GM12878 (cell line): Measurements from ENCODE around the gene ATP2A3. TPM values are rescaled to one million over a fixed set of nuclear protein-coding genes. Genes with fewer than 3 reads are reported as not detected.

Experiments
- ATAC-seq: fragments of 200-7000 bp; cut with Tn5 transposase; 3 replicates; pipeline ENCODE4 v1.9.1; 2020; ENCODE audit warnings: mild to moderate bottlenecking, moderate library complexity
- Bru-seq: library from RNA; stranded (reverse); fragments of 400-500 nt; gene quantifications from one replicate; lab custom pipeline; 2021; lab: Mats Ljungman, UMichigan
- BruChase-seq, 2 experiments: library from RNA; stranded (reverse); fragments of 400-500 nt; gene quantifications; one replicate each; lab custom pipeline; 2021; lab: Mats Ljungman, UMichigan
- BruUV-seq: library from RNA; stranded (reverse); fragments of 400-500 nt; replicated peaks from 2 replicates; lab custom pipeline; 2021; lab: Mats Ljungman, UMichigan
- CTCF ChIA-PET: fragments of 300-600 bp; sonication (Branson Sonifier 250); formaldehyde crosslinking; extraction: SDS; loops from one replicate; lab custom pipeline; 2021; ENCODE audit warnings: inconsistent platforms; lab: Yijun Ruan, JAX
- POLR2A ChIA-PET: fragments of 350-600 bp; formaldehyde crosslinking; extraction: SDS; loops from one replicate; lab custom pipeline; 2021; ENCODE audit warnings: inconsistent platforms; lab: Charles Lee
- RAD21 ChIA-PET: fragments of 300-600 bp; sonication (Branson Sonifier 250); formaldehyde crosslinking; loops from one replicate; lab custom pipeline; 2023; ENCODE audit warnings: antibody characterized with exemption; ENCODE audit not compliant: unreplicated experiment; lab: Charles Lee
- SMC1A ChIA-PET: fragments of 300-600 bp; sonication (Branson Sonifier 250); formaldehyde crosslinking; loops from one replicate; lab custom pipeline; 2023; ENCODE audit not compliant: unreplicated experiment, uncharacterized antibody; lab: Charles Lee
- DNase-seq: peaks from one replicate; pipeline ENCODE4 v3.0.0-alpha.2; 2011; ENCODE audit warnings: low read depth, low spot score
- FAIRE-seq: peaks from 3 replicates; lab custom pipeline; 2011; peaks lifted over from hg19 to GRCh38; lab: Jason Lieb, UNC
- H2AFZ ChIP-seq: 2 replicates; pipeline ENCODE4 v1.6.0; 2011; ENCODE audit warnings: low read depth, low read length, control low read depth; ENCODE audit not compliant: control insufficient read depth
- H3K27ac ChIP-seq: 2 replicates; pipeline ENCODE4 v1.5.1; 2011; ENCODE audit warnings: control low read depth; ENCODE audit not compliant: control insufficient read depth, insufficient read depth
- H3K27me3 ChIP-seq, 2 experiments: replicated peaks in 1 of 2; 2 replicates each; pipeline versions ENCODE4 v1.6.0 to v1.6.1; 2011; ENCODE audit warnings: low read length in 1 of 2; ENCODE audit not compliant: control insufficient read depth in 2 of 2, insufficient read depth in 2 of 2
- H3K36me3 ChIP-seq, 2 experiments: 2 replicates each; pipeline ENCODE4 v1.5.1; 2011; ENCODE audit warnings: low read length in 1 of 2; ENCODE audit not compliant: control insufficient read depth in 2 of 2, insufficient read depth in 2 of 2
- H3K4me1 ChIP-seq: 2 replicates; pipeline ENCODE4 v1.6.1; 2011; ENCODE audit warnings: mild to moderate bottlenecking, low read length, moderate library complexity, mixed read lengths; ENCODE audit not compliant: control insufficient read depth, insufficient read depth
- H3K4me2 ChIP-seq: 2 replicates; pipeline ENCODE4 v1.6.0; 2011; ENCODE audit warnings: control low read depth; ENCODE audit not compliant: control insufficient read depth, insufficient read depth
- H3K4me3 ChIP-seq: fragments of 200-600 bp; sonication (generic); 2 replicates; pipeline ENCODE4 v1.5.1; 2016
- H3K79me2 ChIP-seq: 2 replicates; pipeline ENCODE4 v1.6.0; 2011; ENCODE audit warnings: low read length; ENCODE audit not compliant: control insufficient read depth, insufficient read depth
- H3K9ac ChIP-seq: 2 replicates; pipeline ENCODE4 v1.8.0; 2011; ENCODE audit warnings: low read length, control low read depth, mixed read lengths; ENCODE audit not compliant: control insufficient read depth, insufficient read depth
- H3K9me3 ChIP-seq: replicated peaks from 3 replicates; pipeline ENCODE4 v1.5.1; 2011; ENCODE audit warnings: mild to moderate bottlenecking, low read length; ENCODE audit not compliant: control insufficient read depth, insufficient read depth
- H4K20me1 ChIP-seq: 2 replicates; pipeline ENCODE4 v1.6.0; 2011; ENCODE audit not compliant: control insufficient read depth, insufficient read depth
- ASH2L ChIP-seq: fragments of 300-600, 200-600 bp; sonication (generic); IDR thresholded peaks from 2 replicates; pipeline ENCODE4 v1.6.1; 2017; ENCODE audit warnings: low read depth, mild to moderate bottlenecking, borderline replicate concordance
- BHLHE40 ChIP-seq, 2 experiments: fragments of 450-650 bp in 1 of 2; IDR thresholded peaks; 2 replicates each; pipeline ENCODE4 v1.6.1; 2011 to 2017; ENCODE audit warnings: low read depth in 2 of 2, borderline replicate concordance in 1 of 2, improper control_type of control experiment in 1 of 2, low read length in 1 of 2, mild to moderate bottlenecking in 1 of 2
- CREB1 ChIP-seq: IDR thresholded peaks from 2 replicates; pipeline ENCODE4 v1.6.1; 2012; ENCODE audit warnings: low read depth, mild to moderate bottlenecking, inconsistent platforms
- GABPA ChIP-seq: IDR thresholded peaks from 2 replicates; pipeline ENCODE4 v1.6.1; 2014; ENCODE audit warnings: antibody characterized with exemption, low read depth, mild to moderate bottlenecking, inconsistent platforms
- HDAC2 ChIP-seq: fragments of 200-600 bp; sonication (generic); IDR thresholded peaks from 2 replicates; pipeline ENCODE4 v1.6.1; 2017
- IKZF2 ChIP-seq, 2 experiments: fragments of 450-650 bp; IDR thresholded peaks; 2 replicates each; pipeline ENCODE4 v1.6.1; 2017; ENCODE audit warnings: mild to moderate bottlenecking in 2 of 2, moderate library complexity in 2 of 2
- IRF4 ChIP-seq: IDR thresholded peaks from 2 replicates; pipeline ENCODE4 v1.6.1; 2011; ENCODE audit warnings: low read depth, low read length
- NBN ChIP-seq: fragments of 450-650 bp; IDR thresholded peaks from 2 replicates; pipeline ENCODE4 v1.6.1; 2016
- NFXL1 ChIP-seq: fragments of 450-650 bp; IDR thresholded peaks from 2 replicates; pipeline ENCODE4 v1.6.1; 2017; ENCODE audit warnings: antibody characterized with exemption, mild to moderate bottlenecking, borderline replicate concordance
- PAX8 ChIP-seq: fragments of 450-650 bp; IDR thresholded peaks from 2 replicates; pipeline ENCODE4 v1.6.1; 2017; ENCODE audit warnings: mild to moderate bottlenecking, moderate library complexity
- RBBP5 ChIP-seq: fragments of 200-600 bp; sonication (generic); conservative IDR thresholded peaks from 2 replicates; pipeline ENCODE4 v1.6.1; 2016
- SRF ChIP-seq, 2 experiments: IDR thresholded peaks; 2 replicates each; pipeline ENCODE4 v1.6.1; 2011; ENCODE audit warnings: low read depth in 2 of 2, low read length in 2 of 2, mild to moderate bottlenecking in 1 of 2, moderate library complexity in 1 of 2
- TBL1XR1 ChIP-seq: IDR thresholded peaks from 2 replicates; pipeline ENCODE4 v1.6.1; 2012; ENCODE audit warnings: low read depth, low read length, improper control_type of control experiment
- YBX1 ChIP-seq: fragments of 450-650 bp; IDR thresholded peaks from 2 replicates; pipeline ENCODE4 v1.6.1; 2016; ENCODE audit warnings: antibody characterized with exemption
- ZZZ3 ChIP-seq: IDR thresholded peaks from 2 replicates; pipeline ENCODE4 v1.6.1; 2011; ENCODE audit warnings: low read depth; ENCODE audit not compliant: control insufficient read depth, insufficient read length
- WGBS: methylation state at CpG from one replicate; pipeline ENCODE4 v1.1.6; 2016; ENCODE audit warnings: low lambda C conversion rate; ENCODE audit not compliant: insufficient replicate concordance, insufficient coverage; ENCODE audit errors: missing lambda C conversion rate; 5-methylcytosine and 5-hydroxymethylcytosine counted together
- in situ Hi-C: fragments of 300-500 bp; cut with MboI; formaldehyde crosslinking; loops from 9 replicates; pipeline ENCODE4 v1.14.3; 2018; ENCODE audit warnings: mixed read lengths
- intact Hi-C: fragments of 100-400 bp; cut with micrococcal nuclease; formaldehyde crosslinking; loops from one replicate; pipeline ENCODE4 v1.14.2; 2022; ENCODE audit not compliant: unreplicated experiment
- long read RNA-seq, 2 experiments: library from polyadenylated mRNA; unstranded; transcript quantifications; one replicate each; pipeline ENCODE4 v2.0.0, GENCODE V29; 2019 to 2020
- polyA minus RNA-seq, 3 experiments: library from RNA; depleted of rRNA, polyadenylated mRNA; stranded (reverse); fragments of >200 nt; gene quantifications; 2 replicates each; pipeline ENCODE4 v1.2.3, GENCODE V29; 2011
- polyA plus RNA-seq, 11 experiments: library from polyadenylated mRNA; depleted of rRNA in 4 of 11; unstranded in 6 of 11; stranded (reverse) in 5 of 11; fragments of >200 nt; fragmentation: Nextera tagmentation in 4 of 11; fragmentation: Illumina TruSeq in 1 of 11; extraction: Ambion mirVana in 4 of 11; extraction: Trizol in 1 of 11; gene quantifications; 1 replicate in 1 of 11; 2 replicates in 10 of 11; pipeline versions ENCODE4 v1.2.1 to v1.2.3, GENCODE V29; 2011 to 2016; ENCODE audit warnings: inconsistent platforms in 2 of 11, missing spikeins in 2 of 11, low read depth in 1 of 11
- total RNA-seq, 4 experiments: library from RNA; depleted of rRNA in 3 of 4; stranded (reverse); fragments of >200 nt in 3 of 4; fragmentation: Illumina TruSeq in 1 of 4; extraction: Trizol in 1 of 4; gene quantifications; 2 replicates each; pipeline versions ENCODE4 v1.2.1 to v1.2.3, GENCODE V29; 2013 to 2021
- TF ChIP-seq, protein P1 (sequence below): fragments of 450-650 bp; IDR thresholded peaks from 2 replicates; pipeline ENCODE4 v1.6.1; 2017; ENCODE audit warnings: low read depth, mild to moderate bottlenecking, moderate library complexity
- TF ChIP-seq, protein P2 (sequence below): fragments of 450-650 bp; IDR thresholded peaks from 2 replicates; pipeline ENCODE4 v1.6.1; 2016; ENCODE audit warnings: mild to moderate bottlenecking

ATP2A3 gene
- 101 and 113 TPM in 2 replicates for total RNA-seq (2013; cell fraction: nucleolus; rRNA removed)
- total RNA-seq (2014; rRNA removed) (42.3 and 48.7 TPM in 2 replicates), total RNA-seq (2014; rRNA removed; fragmentation: Illumina TruSeq; extraction: Trizol) (15.7 and 20.1 TPM in 2 replicates), total RNA-seq (2021) (91.7 and 99.2 TPM in 2 replicates), polyA plus RNA-seq (2011; rRNA removed) (11.9 and 27.0 TPM in 2 replicates), polyA plus RNA-seq (2014; fragmentation: Illumina TruSeq; extraction: Trizol) (11.6 and 26.5 TPM in 2 replicates), polyA plus RNA-seq (2014; fragmentation: Nextera tagmentation; extraction: Ambion mirVana) (1 to 10 TPM; 1.0 to 3.0 TPM), polyA plus RNA-seq (2014; rRNA removed) (66.4 and 78.9 TPM in 2 replicates), polyA plus RNA-seq (2016; fragmentation: Nextera tagmentation; extraction: Ambion mirVana) (10 to 100 TPM; 61.1 to 62.8 TPM), polyA minus RNA-seq (2011; rRNA and poly(A)+ RNA removed) (33.0 and 50.5 TPM in 2 replicates), Bru-seq, nascent RNA (percentile 61 among the genes with signal in this experiment), BruChase-seq, experiment 1, labeled RNA remaining after a 6-hour chase (percentile 73 among the genes with signal in this experiment), BruChase-seq, experiment 2, labeled RNA remaining after a 2-hour chase (percentile 63 among the genes with signal in this experiment)
- polyA plus RNA-seq (2011; ENCODE audit: low read depth), result 24.6 TPM
- 33.7 and 42.7 TPM in 2 replicates for polyA plus RNA-seq (2011; cell fraction: cytosol; rRNA removed)
- 110 and 156 TPM in 2 replicates for polyA plus RNA-seq (2011; cell fraction: nucleus; rRNA removed)
- 53.3 and 60.4 TPM in 2 replicates for polyA plus RNA-seq (2012)
- 22.2 and 24.8 TPM in 2 replicates for polyA minus RNA-seq (2011; cell fraction: cytosol; rRNA and poly(A)+ RNA removed)
- polyA minus RNA-seq (2011; cell fraction: nucleus; rRNA and poly(A)+ RNA removed), result 32.2 and 63.0 TPM in 2 replicates
- long read RNA-seq, experiment 1, partial matches to known transcripts, result 3 of 11 reads
- long read RNA-seq, experiment 1, other reads (novel, unspliced or antisense), result 8 of 11 reads
- long read RNA-seq, experiment 2, partial matches to known transcripts, result 1 of 1 reads
- long read RNA-seq, experiment 2, other reads (novel, unspliced or antisense), result 0 of 1 reads

- peaks cover 1 to 4% of the 10 kb centered on the region in 2 experiments; a peak in 2 of 4 replicates for H3K36me3 ChIP-seq
- no peaks in the 10 kb centered on the region; the same call in 1 of the 2 replicates for H4K20me1 ChIP-seq
- intact Hi-C loops, result loop anchor here (5.0 kb wide), 2 partner anchors 38 to 52 kb away; no protein-coding TSS in a partner anchor
- WGBS, result under 1% methylated on average over 35 of the region's 92 CpGs
- ATAC-seq (peak; percentile 75), DNase-seq (no peak), FAIRE-seq (no peak)
- H3K4me2 ChIP-seq, result peak within 1 kb of the TSS; percentile 97
- POLR2A ChIA-PET, result interaction anchor here (0.5 to 2.1 kb wide), 12 partner anchors 8 to 179 kb away, joined by 3 to 18 read pairs (median 4); partner anchors contain the start of genes CAMKK1, CYB5D2 and P2RX1
- SMC1A ChIA-PET, result interaction anchor here (0.8 to 2.5 kb wide), 13 partner anchors 8 to 226 kb away, joined by 3 to 14 read pairs (median 4); partner anchors contain the start of gene P2RX1
- H3K27ac ChIP-seq, result peak within 1 kb of the TSS; percentile 67
- H3K9me3 ChIP-seq, result no peaks in the 10 kb centered on the region
- H2AFZ ChIP-seq, result peak within 1 kb of the TSS; percentile 79
- RAD21 ChIA-PET, result interaction anchor here (0.6 to 4.1 kb wide), 14 partner anchors 15 to 179 kb away, joined by 3 to 51 read pairs (median 4); partner anchors contain the start of genes CAMKK1, CYB5D2, P2RX1 and ZZEF1
- in situ Hi-C loops, result no loop called here
- H3K9ac ChIP-seq, result peak within 1 kb of the TSS; percentile 74
- H3K79me2 ChIP-seq, result peaks cover 44% of the 10 kb centered on the region
- H3K4me1 ChIP-seq, result peaks cover 48% of the 10 kb centered on the region
- CTCF ChIA-PET, result interaction anchor here (1.0 to 4.6 kb wide), 14 partner anchors 29 to 193 kb away, joined by 3 to 58 read pairs (median 6); partner anchors contain the start of gene NCBP3
- H3K4me3 ChIP-seq, result peak within 1 kb of the TSS; percentile 90
- no peaks in the 10 kb centered on the region for H3K27me3 ChIP-seq
- TSS peak; percentile 82 for BruUV-seq
- no peak for TF ChIP-seq TBL1XR1
- TF ChIP-seq PAX8, result no peak
- TF ChIP-seq IRF4, result no peak
- TF ChIP-seq YBX1, result no peak
- TF ChIP-seq BHLHE40 (IDR thresholded peaks at IDR 0.05; ENCODE audit: borderline replicate concordance in 1 of 2, low read depth in 2 of 2, low read length in 1 of 2), result peak in 1 of 2 experiments; percentile 69; a peak in 2 of 4 replicates
- no peak for TF ChIP-seq ZZZ3
- no peak for TF ChIP-seq ASH2L
- TF ChIP-seq, protein P1, sequence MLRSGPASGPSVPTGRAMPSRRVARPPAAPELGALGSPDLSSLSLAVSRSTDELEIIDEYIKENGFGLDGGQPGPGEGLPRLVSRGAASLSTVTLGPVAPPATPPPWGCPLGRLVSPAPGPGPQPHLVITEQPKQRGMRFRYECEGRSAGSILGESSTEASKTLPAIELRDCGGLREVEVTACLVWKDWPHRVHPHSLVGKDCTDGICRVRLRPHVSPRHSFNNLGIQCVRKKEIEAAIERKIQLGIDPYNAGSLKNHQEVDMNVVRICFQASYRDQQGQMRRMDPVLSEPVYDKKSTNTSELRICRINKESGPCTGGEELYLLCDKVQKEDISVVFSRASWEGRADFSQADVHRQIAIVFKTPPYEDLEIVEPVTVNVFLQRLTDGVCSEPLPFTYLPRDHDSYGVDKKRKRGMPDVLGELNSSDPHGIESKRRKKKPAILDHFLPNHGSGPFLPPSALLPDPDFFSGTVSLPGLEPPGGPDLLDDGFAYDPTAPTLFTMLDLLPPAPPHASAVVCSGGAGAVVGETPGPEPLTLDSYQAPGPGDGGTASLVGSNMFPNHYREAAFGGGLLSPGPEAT, result no peak
- TF ChIP-seq HDAC2, result no peak
- TF ChIP-seq, protein P2, sequence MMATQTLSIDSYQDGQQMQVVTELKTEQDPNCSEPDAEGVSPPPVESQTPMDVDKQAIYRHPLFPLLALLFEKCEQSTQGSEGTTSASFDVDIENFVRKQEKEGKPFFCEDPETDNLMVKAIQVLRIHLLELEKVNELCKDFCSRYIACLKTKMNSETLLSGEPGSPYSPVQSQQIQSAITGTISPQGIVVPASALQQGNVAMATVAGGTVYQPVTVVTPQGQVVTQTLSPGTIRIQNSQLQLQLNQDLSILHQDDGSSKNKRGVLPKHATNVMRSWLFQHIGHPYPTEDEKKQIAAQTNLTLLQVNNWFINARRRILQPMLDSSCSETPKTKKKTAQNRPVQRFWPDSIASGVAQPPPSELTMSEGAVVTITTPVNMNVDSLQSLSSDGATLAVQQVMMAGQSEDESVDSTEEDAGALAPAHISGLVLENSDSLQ, result no peak
- no peak for TF ChIP-seq RBBP5
- no peak for TF ChIP-seq NFXL1
- TF ChIP-seq CREB1, result no peak
- 0 out of 4 replicates have a peak, but pooled peaks of 1 of the 2 experiments have one; percentile 7 for TF ChIP-seq IKZF2 (IDR thresholded peaks at IDR 0.05)
- TF ChIP-seq SRF (IDR thresholded peaks at IDR 0.05; ENCODE audit: low read depth in 2 of 2, low read length in 2 of 2), result no peak
- no peak for TF ChIP-seq GABPA
- no peak for TF ChIP-seq NBN
These were observed at the start of gene ATP2A3 for GRCh38 chr17:3964203-3965117. Gene ATP2A3, minus strand, starts transcription at chr17:3964437. Its CDS starts 146 bp downstream, at chr17:3964291.
